Peyer's patch (tissue), 4 donors: ENCODE measurements around the gene CDKN3.

Experiments used
- POLR2A ChIP-seq, 2 donors: fragments of 450-650 bp; IDR thresholded peaks; one replicate each; pipeline ENCODE4 v1.5.1; 2017; ENCODE audit warnings: antibody characterized with exemption in 2 of 2, mild to moderate bottlenecking in 2 of 2, moderate library complexity in 2 of 2
- TF ChIP-seq, protein P1 (sequence below), 6 experiments: fragments of 450-650 bp in 4 of 6; fragments of 200-600 bp in 2 of 6; sonication (generic) in 1 of 6; IDR thresholded peaks; one replicate each; pipeline ENCODE4 v1.5.1; 2017 to 2019; ENCODE audit warnings: antibody characterized with exemption in 6 of 6, mild to moderate bottlenecking in 3 of 6, moderate library complexity in 1 of 6

DNA sequence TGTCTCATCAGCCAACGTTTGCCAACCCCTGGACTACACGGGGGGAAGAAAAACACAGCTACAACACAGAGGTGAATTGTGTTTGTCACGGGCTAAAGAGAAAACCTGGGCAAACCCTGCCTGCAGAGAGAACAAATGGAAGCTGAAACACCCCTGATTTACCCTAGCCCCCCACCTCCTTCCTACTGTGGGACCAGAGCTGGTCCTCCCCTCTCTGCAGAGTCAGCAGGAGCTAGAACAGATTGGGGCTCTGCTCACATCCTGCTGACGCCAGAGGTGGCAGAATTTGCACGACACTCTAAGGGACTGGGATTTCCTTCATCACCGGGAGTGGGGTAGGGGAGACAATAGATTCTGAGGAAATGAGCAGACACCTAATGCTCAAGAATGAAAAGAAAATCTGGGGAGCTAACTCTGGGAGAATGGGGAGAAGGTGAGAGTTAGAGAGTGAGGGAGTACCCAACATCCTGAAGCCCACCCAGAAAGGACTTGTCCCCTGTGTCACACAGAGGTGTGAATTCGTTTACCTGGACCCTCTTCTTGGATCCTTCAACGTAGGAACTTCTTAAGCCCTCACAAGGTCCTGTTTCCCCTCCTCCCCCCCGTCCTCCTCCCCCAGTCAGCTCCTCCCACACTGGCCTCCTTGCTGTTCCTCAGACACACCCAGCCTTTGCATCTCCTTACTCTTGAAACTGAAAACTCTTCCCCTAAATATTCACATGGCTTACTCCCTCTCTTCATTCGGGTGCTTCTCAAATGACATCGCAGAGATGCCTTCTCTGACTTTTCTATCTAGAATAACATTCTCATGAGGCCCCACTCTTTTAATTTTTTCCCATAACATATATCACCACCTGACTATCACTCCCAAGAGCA is 26.2 kb upstream of the CDKN3 start:
- TF ChIP-seq, protein P1, sequence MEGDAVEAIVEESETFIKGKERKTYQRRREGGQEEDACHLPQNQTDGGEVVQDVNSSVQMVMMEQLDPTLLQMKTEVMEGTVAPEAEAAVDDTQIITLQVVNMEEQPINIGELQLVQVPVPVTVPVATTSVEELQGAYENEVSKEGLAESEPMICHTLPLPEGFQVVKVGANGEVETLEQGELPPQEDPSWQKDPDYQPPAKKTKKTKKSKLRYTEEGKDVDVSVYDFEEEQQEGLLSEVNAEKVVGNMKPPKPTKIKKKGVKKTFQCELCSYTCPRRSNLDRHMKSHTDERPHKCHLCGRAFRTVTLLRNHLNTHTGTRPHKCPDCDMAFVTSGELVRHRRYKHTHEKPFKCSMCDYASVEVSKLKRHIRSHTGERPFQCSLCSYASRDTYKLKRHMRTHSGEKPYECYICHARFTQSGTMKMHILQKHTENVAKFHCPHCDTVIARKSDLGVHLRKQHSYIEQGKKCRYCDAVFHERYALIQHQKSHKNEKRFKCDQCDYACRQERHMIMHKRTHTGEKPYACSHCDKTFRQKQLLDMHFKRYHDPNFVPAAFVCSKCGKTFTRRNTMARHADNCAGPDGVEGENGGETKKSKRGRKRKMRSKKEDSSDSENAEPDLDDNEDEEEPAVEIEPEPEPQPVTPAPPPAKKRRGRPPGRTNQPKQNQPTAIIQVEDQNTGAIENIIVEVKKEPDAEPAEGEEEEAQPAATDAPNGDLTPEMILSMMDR (IDR thresholded peaks at IDR 0.05): no peak
- no peak for TF ChIP-seq POLR2A (IDR thresholded peaks at IDR 0.05)
